Ovary (tissue), 9 donors: Measurements from ENCODE around the gene SLC7A11. TPM values are rescaled to one million over a fixed set of nuclear protein-coding genes. Genes with fewer than 3 reads are reported as not detected.

ENCODE experiments used
- DNase-seq, 5 donors: peaks; one replicate each; pipeline ENCODE4 v3.0.0-alpha.2; 2019 to 2020
- H3K27ac ChIP-seq, 2 donors: fragments of 200-600 bp; one replicate each; pipeline versions ENCODE4 v1.5.1 to v1.8.0; 2019 to 2022
- H3K27me3 ChIP-seq: fragments of 200-600 bp; one replicate; pipeline ENCODE4 v1.8.0; 2022
- H3K36me3 ChIP-seq: fragments of 200-600 bp; sonication (generic); one replicate; pipeline ENCODE4 v1.5.1; 2019
- H3K4me1 ChIP-seq: one replicate; pipeline ENCODE4 v1.8.1; 2013; ENCODE audit warnings: mild to moderate bottlenecking, moderate library complexity; ENCODE audit not compliant: insufficient read depth
- H3K4me3 ChIP-seq: fragments of 200-600 bp; sonication (generic); one replicate; pipeline ENCODE4 v1.5.1; 2017
- H3K9me3 ChIP-seq, 2 donors: fragments of 200-600 bp in 1 of 2; sonication (generic) in 1 of 2; one replicate each; pipeline versions ENCODE4 v1.5.1 to v1.8.1; 2013 to 2019; ENCODE audit warnings: mild to moderate bottlenecking in 1 of 2, moderate library complexity in 1 of 2
- CTCF ChIP-seq, 3 donors: fragments of 450-650 bp in 2 of 3; fragments of 200-600 bp in 1 of 3; IDR thresholded peaks; one replicate each; pipeline versions ENCODE4 v1.5.1 to v1.8.0; 2016 to 2022; ENCODE audit warnings: antibody characterized with exemption in 3 of 3, mild to moderate bottlenecking in 1 of 3
- EP300 ChIP-seq: sonication (generic); formaldehyde crosslinking; IDR thresholded peaks from one replicate; pipeline ENCODE4 v1.6.1; 2017; ENCODE audit warnings: antibody characterized with exemption
- POLR2A ChIP-seq: fragments of 450-650 bp; IDR thresholded peaks from one replicate; pipeline ENCODE4 v1.6.1; 2017; ENCODE audit warnings: antibody characterized with exemption, mild to moderate bottlenecking, moderate library complexity
- WGBS, 3 donors: extraction: QIAGEN DNeasy Blood & Tissue Kit in 1 of 3; methylation state at CpG; one replicate each; pipeline versions ENCODE4 v1.1.5 to v1.1.7; 2013 to 2017; 5-methylcytosine and 5-hydroxymethylcytosine counted together
- intact Hi-C, 4 donors: fragments of 100-400 bp; cut with DNase I; formaldehyde crosslinking; loops; one replicate each; pipeline versions ENCODE4 v1.11.0 to v1.15.1; 2022 to 2023
- polyA plus RNA-seq, 2 donors: library from polyadenylated mRNA; stranded (reverse); fragments of 200-250 nt in 1 of 2; fragments of 350-450 nt in 1 of 2; fragmentation: Illumina TruSeq in 1 of 2; extraction: RNeasy Lipid Tissue Mini Kit (QIAGEN cat#74804) in 1 of 2; gene quantifications; one replicate each; pipeline ENCODE4 v1.2.3, GENCODE V29; 2013 to 2014
- total RNA-seq, 7 donors: library from RNA; depleted of rRNA in 2 of 7; stranded (reverse); fragments of >200 nt in 2 of 7; fragmentation: NEBNext Ultra II Directional in 3 of 7; extraction: Animal tissue kit (Norgen Biotek cat#: 25700) in 3 of 7; gene quantifications; one replicate each; pipeline versions ENCODE4 v1.1.0 to v1.2.4, GENCODE V29; 2016 to 2023
- donor health status: DM: no; HTN: no; CAD: no; lungs with moderate emphysema.
- donor health status: DM: no; HTN: no; CAD: no.
- donor health status: Bipolar disorder and iron deficiency.
- donor health status: DM: yes; HTN: yes; CAD: no.
- donor health status: DM: no; HTN: no; CAD: no.
- donor health status: DM: yes; HTN: yes; CAD: no.

SLC7A11 gene
- total and polyA plus RNA-seq, 9 donors = 0.05 to 18.1 (median 0.95) TPM

GRCh38 chr4:138223231-138223910 is 18.8 kb downstream of the SLC7A11 start:
- DNase-seq = no peak
- Histone ChIP-seq H3K36me3 (no peaks in the 10 kb centered on the region), H3K27me3 (no peaks in the 10 kb centered on the region), H3K9me3 (no peaks in the 10 kb centered on the region), H3K27ac (no peak overlapping the region), H3K4me3 (no peak overlapping the region), H3K4me1 (no peaks in the 10 kb centered on the region)
- intact Hi-C loops = no loop called here
- no peak for TF ChIP-seq POLR2A
- TF ChIP-seq EP300 = no peak
- no peak for TF ChIP-seq CTCF (IDR thresholded peaks at IDR 0.05)
- WGBS, 3 donors = 85 to 90% (median 88%) methylated on average over 4 of the region's 4 CpGs

- Histone ChIP-seq H3K4me1 (no peaks in the 10 kb centered on the region), H3K9me3 (no peaks in the 10 kb centered on the region), H3K4me3 (no peak overlapping the region), H3K27ac (no peak overlapping the region), H3K36me3 (no peaks in the 10 kb centered on the region), H3K27me3 (no peaks in the 10 kb centered on the region)
- TF ChIP-seq EP300 (no peak), CTCF (IDR thresholded peaks at IDR 0.05) (no peak), POLR2A (no peak)
- intact Hi-C loops = no loop called here
- 12 to 29% (median 14%) methylated on average over 4 of the region's 4 CpGs for WGBS, 3 donors
- DNase-seq = no peak
These were observed 20.1 kb downstream of the SLC7A11 start for GRCh38 chr4:138222046-138222445.

GRCh38 chr4:138218976-138219375 is 23.2 kb downstream of the SLC7A11 start:
- 79 to 80% (median 79%) methylated on average over 5 of the region's 5 CpGs for WGBS, 3 donors
- Histone ChIP-seq H3K36me3 (no peaks in the 10 kb centered on the region), H3K4me1 (no peaks in the 10 kb centered on the region), H3K9me3 (no peaks in the 10 kb centered on the region), H3K4me3 (no peak overlapping the region), H3K27me3 (no peaks in the 10 kb centered on the region), H3K27ac (no peak overlapping the region)
- intact Hi-C loops = no loop called here
- TF ChIP-seq EP300 = no peak
- no peak for TF ChIP-seq CTCF (IDR thresholded peaks at IDR 0.05)
- TF ChIP-seq POLR2A = no peak
- no peak for DNase-seq

GRCh38 chr4:138217567-138217966 is 24.6 kb downstream of the SLC7A11 start:
- DNase-seq = no peak
- 67 to 82% (median 79%) methylated on average over 5 of the region's 5 CpGs for WGBS, 3 donors
- no peaks in the 10 kb centered on the region for H3K4me1 ChIP-seq

More at GRCh38 chr4:138217567-138217966, 24.6 kb downstream of the SLC7A11 start:
- Histone ChIP-seq H3K27ac (no peak overlapping the region), H3K4me3 (no peak overlapping the region), H3K36me3 (no peaks in the 10 kb centered on the region), H3K27me3 (no peaks in the 10 kb centered on the region), H3K9me3 (no peaks in the 10 kb centered on the region)
- intact Hi-C loops = no loop called here
- TF ChIP-seq POLR2A (no peak), CTCF (IDR thresholded peaks at IDR 0.05) (no peak), EP300 (no peak)
